ENCODE data around the gene RBPJ.
"Not testable (repeated sequence)": the region's sequence is repeated elsewhere in the genome, so short reads cannot be mapped to it uniquely, and the experiment has no call there.

Gene RBPJ

DNA sequence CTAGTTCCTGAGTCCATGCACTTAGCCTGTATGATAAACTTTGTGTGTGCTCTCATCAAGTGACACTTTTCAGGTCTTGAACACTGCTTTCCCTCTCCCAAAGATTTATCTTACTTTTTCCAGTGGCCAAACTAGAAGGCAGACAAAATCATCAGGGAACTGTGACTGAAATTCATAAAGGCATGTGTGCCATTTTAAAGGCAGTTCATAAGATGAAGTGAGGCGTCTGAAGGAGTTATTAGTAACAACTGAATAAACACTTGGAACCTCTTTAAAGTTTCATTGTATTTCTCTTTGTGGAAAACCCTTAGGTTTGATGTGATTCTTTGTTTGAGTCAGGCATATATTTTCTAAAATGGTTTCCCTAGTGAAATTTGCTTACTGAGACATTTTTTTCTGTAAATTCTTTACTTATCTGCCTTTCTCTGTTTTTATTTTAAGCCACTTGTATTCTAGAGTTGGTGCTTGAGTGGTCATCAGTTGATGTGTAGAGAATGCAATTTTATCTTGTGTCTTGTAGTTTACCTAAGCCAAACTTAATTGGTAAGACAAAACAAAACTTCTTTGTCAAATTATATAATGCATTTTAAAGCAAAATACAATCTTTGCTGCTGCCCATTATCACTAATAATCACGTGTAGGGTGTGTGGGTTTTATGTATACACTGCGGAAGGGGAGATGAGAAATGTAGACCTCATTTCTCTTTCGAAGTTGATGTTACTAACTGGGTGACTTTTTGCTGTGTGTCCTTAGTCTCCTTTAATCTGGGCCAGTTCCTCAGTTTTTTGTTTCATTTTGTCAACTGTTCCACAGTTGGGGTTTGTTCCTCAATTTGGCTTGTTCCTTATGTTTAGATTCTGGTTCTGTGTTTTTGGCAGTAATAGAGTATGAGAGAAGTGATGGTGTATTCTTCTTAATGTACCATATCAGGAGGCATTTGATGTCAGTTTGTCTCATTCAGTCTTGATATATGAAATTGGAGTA is 56.8 kb downstream of the RBPJ start:
- no peak for DNase-seq

DNA sequence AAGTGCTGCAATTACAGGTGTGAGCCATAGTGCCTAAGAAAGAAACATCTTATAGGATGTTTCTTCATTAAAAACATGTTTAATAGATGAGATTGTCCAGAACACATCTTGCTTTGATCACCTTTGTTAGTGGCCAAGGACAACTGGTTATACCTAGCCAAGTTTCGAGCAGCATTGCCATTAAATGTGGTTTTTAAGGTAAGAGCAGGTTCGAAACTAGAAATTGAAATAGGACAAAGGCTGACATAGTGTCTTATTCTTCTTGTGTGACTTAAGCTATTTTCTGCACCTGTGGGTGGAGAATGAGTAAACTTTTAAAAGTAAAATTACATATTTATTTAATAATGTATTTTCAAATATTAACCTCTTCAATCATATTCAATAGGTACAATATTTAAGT is 59.0 kb downstream of the RBPJ start:
- DNase-seq: no peak

DNA sequence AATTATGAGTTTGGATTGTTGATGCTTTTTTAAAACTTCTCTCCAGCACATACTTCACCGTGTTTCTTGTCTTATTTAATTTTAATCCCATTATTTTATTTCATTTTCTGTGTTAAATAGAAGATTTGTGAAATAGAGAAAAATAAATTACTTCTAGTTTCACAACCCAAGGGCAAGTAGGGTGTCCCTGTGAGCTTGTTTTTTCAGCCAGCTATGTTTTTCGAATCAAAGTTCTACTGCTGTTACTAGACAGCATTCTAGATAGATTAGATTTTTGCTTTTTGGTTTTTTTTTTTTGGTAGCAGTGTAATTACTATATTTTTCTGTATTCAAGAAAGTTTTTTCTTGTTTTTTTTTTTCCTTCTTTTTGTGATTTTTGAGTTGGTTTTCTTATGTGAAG is 59.9 kb downstream of the RBPJ start:
- DNase-seq: no peak

DNA sequence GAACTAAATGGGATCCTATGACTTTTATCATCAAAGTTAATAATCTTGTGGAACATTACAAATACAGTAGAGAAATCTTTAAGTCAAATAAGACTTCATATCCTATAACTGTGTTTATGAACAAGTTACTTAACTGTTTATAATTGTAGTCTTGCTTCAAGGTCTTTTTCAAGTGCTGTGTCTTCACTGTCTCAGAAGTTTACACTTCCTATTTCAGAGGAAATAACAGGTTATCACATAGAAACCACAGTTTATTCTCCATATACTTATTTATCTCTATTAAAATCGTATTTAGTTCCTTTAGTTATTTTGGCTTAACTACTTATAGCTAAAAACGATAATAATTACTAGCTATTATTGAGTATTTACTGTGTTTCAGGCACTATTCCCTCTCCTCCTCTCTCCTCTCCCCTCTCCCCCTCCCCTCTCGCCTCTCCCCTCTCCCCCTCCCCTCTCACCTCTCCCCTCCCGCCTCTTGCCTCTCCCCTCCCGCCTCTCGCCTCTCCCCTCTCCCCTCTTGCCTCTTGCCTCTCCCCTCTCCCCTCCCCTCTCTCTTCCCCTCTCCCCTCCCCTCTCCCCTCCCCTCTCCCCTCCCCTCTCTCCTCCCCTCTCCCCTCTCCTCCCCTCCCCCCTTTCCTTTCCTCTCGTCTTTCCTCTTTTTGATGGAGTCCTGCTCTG is 63.7 kb downstream of the RBPJ start:
- no peak for DNase-seq

DNA sequence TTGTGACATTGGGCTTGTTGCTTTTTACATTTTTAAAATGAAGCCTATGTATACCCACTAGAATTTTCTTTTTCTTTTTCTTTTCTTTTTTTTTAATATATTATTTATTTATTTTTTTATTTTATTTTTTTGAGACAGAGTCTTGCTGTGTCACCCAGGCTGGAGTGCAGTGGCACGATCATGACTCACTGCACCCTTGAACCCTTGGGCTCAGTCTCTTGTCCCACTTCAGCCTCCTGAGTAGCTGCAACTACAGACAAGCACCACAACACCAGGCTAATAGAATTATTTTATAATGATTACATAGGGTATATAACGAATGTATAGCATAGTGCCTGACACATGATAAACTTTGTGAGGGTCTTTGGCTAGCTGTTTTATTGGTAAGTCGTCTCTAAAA is 64.9 kb downstream of the RBPJ start:
- no peak for DNase-seq

DNA sequence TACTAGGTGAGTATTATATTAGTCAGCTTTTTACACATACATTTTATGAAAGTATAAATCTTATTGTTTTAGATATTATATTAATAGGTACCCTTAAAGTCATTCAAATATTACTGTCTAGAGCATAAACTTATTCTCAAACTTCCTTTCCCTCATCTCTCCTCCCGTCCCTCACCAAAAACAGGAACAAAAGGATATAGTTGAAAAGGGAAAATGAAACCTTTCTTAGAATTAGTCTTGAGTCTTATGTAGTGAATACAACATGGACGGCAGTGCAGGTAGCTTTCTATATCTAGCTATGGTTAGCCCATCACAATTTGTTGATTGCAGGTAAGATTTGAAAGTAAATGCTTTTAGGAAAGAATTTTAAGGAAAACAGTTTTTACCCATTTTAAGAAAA is 65.6 kb downstream of the RBPJ start:
- DNase-seq: no peak

DNA sequence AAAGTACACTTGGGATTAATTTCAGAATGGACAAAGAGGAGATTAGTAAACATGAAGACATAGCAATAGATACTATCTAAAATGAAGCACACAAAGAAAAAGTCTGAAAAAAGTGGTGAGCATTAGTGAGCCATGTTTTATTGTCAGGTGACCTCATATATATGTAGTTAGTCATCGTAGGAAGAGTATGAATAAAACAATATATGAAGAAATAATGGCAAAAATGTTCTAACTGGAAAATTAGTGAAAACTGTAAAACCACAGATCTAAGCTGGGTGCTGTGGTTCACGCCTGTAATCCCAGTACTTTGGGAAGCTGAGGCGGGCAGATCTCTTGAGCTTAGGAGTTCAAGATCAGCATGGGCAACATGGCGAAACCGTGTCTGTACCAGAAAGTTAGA is 67.9 kb downstream of the RBPJ start:
- DNase-seq: no peak

DNA sequence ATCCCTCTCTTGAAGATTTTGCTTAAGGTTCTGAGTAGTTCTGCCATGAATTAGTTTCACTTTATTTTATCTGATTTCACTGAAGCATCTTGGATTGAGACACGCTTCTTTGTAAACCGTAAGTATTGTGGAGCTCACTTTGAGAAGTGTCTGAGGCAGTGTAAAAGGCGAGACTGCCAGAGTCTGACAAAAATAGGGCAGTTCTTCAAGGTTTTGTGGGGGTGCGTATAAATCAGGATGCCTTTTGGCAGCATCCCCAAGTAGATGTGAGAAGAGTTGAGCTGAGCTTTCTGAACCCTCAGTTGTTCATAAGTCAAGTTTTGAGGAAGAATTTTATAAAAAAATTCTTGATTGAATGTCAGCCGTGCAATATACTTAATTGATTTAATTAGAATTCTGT is 76.3 kb downstream of the RBPJ start:
- DNase-seq: no peak

DNA sequence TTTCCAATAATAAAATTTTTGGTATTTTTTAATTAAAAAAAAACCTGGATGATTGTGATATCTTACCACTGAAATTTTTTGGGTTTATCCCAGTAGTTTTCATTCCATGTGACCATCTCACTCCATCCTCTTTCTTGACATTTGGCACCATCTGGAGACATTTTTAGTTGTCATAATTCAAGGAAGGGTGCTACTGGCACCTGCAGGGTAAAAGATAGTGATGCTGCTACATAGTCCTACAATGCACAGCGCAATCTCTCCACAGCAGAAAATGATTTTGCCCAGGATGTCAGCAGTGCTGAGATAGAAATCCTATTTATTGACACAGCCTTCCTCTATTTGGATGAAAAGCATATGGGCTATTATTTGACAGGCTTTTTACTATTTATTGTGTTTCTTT is 79.3 kb downstream of the RBPJ start:
- DNase-seq: no peak

DNA sequence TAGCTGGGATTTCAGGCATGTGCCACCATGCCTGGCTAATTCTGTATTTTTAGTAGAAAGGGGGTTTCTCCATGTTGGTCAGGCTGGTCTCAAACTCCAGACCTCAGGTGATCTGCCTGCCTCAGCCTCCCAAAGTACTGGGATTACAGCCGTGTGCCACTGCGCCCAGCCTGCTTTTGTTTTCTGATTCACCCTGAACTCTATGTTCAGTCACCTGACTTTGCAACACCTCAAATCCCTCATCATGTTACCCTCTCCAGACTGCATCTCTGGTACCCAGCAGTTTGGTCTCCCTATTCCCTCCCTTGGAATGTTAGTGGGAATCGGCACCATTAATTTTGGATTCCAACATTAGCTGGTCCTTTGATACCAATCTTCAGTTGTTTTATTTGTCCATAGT is 81.2 kb downstream of the RBPJ start:
- DNase-seq: not testable (repeated sequence)

DNA sequence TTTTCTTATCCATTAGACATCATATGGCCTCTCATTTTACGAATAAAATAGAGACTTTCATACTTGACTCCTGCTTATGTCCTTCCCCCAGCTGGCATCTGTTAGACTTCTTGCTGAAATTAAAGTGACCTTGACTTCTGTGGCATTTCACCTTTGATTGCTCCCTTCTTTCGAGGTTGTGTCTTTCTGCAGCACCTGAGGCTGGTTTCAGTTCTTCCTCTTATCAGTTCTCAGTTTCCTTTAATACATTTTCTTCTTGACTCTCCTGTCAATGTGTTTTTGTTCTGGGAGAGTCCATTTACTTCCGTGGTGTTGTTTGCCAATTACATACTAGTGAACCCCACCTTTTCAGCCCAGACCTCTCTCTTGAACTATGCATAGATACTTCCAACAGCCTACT is 81.6 kb downstream of the RBPJ start:
- DNase-seq: no peak

DNA sequence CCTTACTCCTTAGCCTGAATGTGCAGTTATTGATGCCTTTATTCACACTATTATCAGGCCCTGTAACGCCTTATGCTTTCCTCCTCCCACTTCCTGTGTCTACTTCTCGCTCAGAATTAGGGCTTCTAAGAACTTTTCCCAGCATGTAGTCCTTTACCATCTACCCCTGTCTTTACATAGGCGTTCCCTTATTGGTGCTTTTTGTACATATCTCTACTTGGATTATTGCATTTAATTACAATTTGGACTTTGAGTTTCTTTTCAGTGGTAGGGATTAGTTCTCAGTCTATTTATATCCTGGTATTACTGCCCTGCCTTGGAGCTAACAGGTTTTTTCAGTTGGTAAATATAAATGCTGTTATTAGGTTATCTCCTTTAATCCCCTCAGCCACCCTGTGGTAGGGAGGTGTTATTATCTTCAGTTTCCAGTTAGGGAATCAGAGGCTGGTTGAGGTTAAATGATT is 84.0 kb downstream of the RBPJ start:
- no peak for DNase-seq

DNA sequence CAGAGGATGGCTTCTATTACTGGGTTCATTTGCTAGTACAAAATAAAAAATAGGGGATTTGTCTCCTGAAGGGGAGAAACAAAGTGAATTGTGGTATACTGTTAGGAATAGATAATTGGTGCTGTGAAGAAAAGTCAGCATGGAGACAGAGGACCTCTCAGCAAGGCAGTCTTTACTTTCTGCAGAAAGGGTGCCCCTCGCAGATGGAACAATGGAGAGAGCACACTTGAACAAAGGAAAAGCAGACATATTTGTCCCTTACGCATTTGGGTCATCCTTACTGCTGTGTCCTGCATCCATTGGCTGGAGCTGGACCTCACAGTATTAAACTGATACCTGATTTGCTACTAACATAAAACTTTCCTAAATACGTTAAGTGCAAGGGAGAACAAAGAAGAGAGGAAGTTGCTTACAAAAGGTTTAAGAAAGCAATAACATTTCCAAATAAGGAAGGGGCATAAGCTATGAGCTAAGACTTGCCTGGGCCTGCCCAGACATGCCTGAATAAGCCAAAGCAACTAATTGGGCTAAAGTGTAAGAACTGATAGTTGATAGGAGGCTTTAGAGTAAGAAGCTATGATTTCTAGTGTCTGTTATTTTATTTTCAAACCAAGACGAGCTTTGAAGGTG is 85.6 kb downstream of the RBPJ start:
- DNase-seq: no peak

DNA sequence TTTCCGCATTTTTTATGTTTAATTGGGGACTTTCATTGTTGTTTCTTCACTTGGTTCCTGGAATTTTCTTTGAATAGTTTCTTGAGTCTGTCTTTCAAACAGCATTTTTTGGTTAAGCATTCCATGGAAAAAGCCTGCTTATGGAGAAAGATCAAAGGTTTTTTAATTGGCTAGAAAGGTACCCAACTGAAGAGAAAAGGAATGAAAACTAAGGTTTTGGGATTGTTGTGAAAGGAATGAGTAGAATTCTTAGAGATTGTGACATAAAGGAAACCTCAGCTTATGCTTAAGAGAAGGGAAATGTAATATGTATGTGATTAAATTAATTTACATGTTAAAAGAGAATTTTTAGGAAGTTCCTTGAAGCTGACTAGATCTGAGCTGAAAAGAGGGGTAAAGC is 86.7 kb downstream of the RBPJ start:
- DNase-seq: no peak

DNA sequence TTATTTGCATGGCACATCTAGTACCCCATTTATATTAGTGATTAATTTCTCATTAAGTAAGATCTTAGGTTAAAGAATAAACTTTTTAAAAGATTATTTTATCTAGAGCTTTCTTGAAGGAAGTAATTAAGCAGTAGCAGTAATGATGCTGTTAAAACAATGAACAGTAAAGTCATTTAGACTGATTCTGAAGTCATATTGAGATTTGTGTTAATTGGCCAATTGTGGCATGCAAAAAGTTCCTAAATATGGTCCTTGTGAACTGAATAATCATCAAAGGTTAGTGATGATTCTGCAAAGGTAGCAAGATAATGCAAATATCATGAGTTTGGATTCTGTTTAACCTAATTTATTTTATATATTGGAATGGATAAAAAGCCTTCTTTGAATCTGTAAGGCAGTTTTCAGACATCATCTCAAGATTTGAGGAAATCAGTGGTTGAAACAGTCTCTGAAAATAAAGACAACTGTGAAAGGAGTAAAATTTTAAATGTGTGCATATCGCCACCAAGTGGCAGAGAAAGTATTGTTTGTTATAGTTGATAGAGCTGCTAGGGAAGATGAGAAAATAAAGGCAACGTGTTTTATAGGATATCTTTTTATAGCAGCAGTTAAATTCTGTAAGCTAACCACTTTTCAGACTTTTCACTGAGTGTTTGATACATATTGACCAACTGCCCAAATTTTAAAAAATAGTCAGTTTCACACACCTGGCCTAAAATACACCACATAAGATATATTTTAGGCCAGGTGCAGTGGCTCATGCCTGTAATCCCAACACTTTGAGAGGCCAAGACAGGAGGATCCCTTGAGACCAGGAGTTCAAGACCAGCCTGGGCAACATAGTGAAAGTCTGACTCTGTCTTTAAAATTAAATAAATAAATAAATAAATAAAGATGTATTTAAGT is 89.8 kb downstream of the RBPJ start:
- DNase-seq: no peak

DNA sequence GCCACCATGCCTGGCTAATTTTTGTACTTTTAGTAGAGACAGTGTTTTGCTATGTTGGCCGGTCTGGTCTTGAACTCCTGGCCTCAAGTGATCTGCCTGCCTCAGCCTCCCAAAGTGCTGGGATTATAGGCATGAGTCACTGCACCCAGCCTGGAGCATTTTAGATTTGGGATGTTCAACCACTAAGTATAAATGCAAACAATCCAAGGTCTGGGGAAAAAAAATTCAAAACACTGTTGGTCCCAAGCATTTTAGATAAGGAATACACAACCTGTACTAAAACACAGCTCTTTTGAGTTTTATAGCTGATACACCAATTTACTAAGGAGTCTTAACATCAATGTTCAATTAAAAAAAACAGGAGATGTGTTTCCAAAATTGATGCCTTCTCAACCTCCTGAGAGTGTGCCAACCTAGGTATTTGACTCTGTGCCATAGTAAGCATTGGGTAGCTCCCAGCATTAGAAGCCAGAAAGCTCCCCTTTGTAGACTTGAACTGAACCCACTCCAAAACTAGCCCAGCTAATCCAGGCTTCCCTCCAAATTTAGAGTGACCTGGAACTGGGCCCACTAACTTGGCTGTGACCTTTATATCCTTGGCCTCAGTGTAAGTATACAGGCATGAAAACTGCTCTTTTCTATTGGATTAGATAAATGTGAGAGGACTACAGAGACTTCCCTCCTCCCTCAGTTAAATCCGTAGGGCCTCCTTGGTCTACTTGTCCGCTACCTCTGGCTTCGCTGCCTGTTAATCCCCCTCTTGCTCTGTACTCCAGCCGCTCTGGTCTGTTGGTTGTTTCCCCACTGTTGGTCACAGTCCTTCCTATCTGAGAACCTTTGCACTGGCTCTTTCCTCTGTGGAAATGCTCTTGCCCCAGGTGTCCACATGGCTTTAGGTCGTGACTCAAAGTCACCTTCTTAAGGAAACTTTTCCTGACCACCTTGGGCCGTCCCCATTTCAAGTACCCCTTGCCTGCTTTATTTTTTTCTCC is 91.9 kb downstream of the RBPJ start:
- DNase-seq: no peak

DNA sequence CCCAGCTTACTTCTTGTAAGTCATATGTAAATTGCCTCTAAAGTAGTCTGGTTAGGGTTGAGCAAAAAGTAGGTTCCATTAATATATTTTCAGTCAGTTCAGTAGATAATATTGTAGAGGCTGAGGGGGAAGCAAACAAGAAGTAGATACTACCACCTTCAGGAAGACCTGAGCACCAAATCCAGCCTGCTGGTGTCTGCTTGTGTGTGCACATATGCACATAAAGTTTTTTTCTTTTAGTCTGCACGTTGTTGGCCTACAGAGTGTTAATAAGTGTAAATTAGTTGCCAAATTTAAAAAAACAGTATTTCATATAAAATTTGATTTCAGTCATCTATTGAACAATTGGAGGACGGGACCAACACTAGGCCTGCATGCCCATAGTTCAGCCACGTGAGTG is 92.8 kb downstream of the RBPJ start:
- no peak for DNase-seq

DNA sequence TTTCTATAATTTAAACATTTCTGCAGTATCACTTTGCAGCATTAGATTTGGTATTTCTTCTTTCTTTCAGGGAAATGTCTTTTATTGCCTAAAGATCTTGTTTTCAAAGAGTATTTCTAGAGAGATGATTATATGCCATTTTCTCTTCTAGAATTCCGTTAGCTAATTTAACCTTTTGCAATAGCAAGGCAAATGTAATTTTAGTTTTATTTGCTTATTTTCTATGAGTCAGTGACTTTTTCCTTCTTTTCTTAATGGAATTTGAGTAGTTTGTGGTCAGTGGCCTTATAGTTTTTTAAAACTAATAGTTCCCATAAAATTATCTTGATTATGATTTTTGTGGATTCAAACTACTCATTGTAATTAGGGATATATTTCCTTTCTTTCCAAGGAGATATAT is 97.3 kb downstream of the RBPJ start:
- no peak for DNase-seq

DNA sequence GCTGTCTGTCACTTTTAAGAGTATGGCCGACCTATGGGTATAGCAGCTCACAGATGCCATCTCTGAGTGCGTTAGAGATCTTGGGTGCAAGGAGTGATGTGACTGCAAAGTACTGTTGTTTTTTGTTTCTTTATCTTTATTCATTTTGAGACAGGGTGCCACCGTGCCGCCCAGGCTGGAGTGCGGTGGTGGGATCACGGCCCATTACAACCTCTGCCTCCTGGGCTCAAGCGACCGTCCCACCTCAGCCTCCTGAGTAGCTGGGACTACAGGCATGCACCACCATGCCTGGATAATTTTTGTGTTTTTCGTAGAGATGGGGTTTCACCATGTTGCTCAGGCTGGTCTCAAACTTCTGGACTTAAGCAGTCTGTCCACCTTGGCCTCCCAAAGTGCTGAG is 98.0 kb downstream of the RBPJ start:
- DNase-seq: no peak

DNA sequence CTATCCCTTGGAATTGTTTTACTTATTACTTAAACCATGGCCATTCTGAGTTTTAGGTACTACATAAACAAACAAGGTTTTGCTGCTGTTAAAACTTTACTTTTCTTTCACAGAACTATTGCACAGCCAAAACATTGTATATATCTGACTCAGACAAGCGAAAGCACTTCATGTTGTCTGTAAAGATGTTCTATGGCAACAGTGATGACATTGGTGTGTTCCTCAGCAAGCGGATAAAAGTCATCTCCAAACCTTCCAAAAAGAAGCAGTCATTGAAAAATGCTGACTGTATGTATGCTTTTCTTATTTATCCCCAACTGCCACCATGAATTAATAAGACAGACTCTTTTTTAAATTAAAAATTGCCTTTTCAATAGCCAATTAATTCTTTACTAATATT is 99.6 kb downstream of the RBPJ start:
- DNase-seq: no peak

DNA sequence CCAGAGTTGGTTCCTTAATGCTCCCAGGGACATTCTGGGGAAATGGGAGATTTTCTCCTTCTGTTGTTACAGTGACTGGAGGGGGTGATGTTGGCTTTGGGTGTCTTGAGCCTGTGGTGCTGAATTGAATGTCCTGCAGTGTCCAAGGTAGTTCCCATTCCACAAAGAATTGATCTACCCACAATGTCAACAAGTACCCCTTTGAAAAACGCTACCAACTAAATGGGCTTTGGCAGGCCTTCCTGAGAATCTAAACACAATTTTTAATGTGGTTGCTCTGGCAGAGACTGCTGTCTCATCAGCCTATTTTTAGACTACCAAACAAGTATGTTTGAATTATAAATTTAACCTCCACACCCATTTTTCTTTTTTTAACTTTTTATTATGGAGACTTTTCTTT is 100.1 kb downstream of the RBPJ start:
- no peak for DNase-seq
